LNCaP clone FGC (cell line): ENCODE data around the gene AMH.

Experiments
- DNase-seq: peaks from one replicate; pipeline ENCODE4 v3.0.0-alpha.2; 2011; ENCODE audit warnings: low read depth
- H3K4me3 ChIP-seq: 2 replicates; pipeline ENCODE4 v1.5.1; 2011; ENCODE audit warnings: mild to moderate bottlenecking, low read depth, low read length, control low read depth
- CTCF ChIP-seq: IDR thresholded peaks from 2 replicates; pipeline ENCODE4 v1.5.1; 2012; ENCODE audit warnings: mild to moderate bottlenecking; ENCODE audit not compliant: control insufficient read depth, insufficient read depth; ENCODE audit errors: extremely low read depth

Gene AMH

GRCh38 chr19:2286402-2287140, 37.4 kb downstream of the AMH start:
- H3K4me3 ChIP-seq: no peak overlapping the region
- no peak for DNase-seq
- no peak for TF ChIP-seq CTCF

- no peak overlapping the region for H3K4me3 ChIP-seq
- no peak for TF ChIP-seq CTCF
- no peak for DNase-seq
Observed at GRCh38 chr19:2287585-2288337, 38.6 kb downstream of the AMH start.

GRCh38 chr19:2288338-2288817, 39.3 kb downstream of the AMH start:
- DNase-seq: no peak
- H3K4me3 ChIP-seq: no peak overlapping the region
- no peak for TF ChIP-seq CTCF

GRCh38 chr19:2288818-2289713, 39.9 kb downstream of the AMH start:
- DNase-seq: no peak
- no peak for TF ChIP-seq CTCF
- no peak overlapping the region for H3K4me3 ChIP-seq

GRCh38 chr19:2289714-2290435, 40.8 kb downstream of the AMH start:
- TF ChIP-seq CTCF: no peak
- H3K4me3 ChIP-seq: no peak overlapping the region
- no peak for DNase-seq
